ENCODE measurements around the gene TOX4. TPM values are rescaled to one million over a fixed set of nuclear protein-coding genes. Genes with fewer than 3 reads are reported as not detected.
A peak's percentile ranks its signal among the peaks of the same experiment; 100 is the strongest.

TOX4 gene
- total and polyA plus RNA-seq, 9 of the 15 experiments (the other 6 are each of a cell fraction or from before 2014, with no cell fraction given), result 9.9 to 76.5 (median 41.0) TPM

DNA sequence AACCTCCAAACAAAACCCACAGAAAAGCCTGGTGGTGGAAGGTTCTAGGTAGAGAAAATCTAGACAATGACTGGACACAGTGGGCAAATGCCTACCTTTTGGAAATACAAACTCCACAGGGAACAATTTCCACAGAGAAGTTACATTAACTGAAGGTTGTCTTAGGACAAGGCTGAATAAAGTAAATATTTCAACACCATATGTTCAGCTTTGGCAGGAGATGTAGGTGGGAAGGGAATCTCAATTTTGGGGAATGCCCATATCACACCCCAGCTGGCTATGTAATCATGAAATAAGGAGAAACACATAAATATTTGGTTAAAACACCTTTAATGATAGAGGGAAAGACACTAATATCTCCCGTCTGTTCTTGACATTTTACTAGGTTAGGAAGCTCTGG, 43.8 kb downstream of the TOX4 start:
- DNase-seq (ENCODE audit: extremely low read depth in 1 of 4, low spot score in 3 of 4), result no peak
- no peaks in the 10 kb centered on the region for H3K9me3 ChIP-seq (replicated peaks; ENCODE audit: control insufficient read depth, insufficient read depth, low read depth, low read length)
- peak; percentile 48 for FAIRE-seq
- no peak overlapping the region for H3K27ac ChIP-seq (ENCODE audit: extremely low read depth, low read depth, low read length)
- intact Hi-C loops (cut with micrococcal nuclease) (no loop called here), in situ Hi-C loops (cut with MboI) (no loop called here)
- no peak for TF ChIP-seq FOXJ2 (tag; IDR thresholded peaks at IDR 0.05)
- TF ChIP-seq TOE1 (IDR thresholded peaks at IDR 0.05; ENCODE audit: borderline replicate concordance), result no peak
- no peak for TF ChIP-seq TOE1 (CRISPR knock-in tag; IDR thresholded peaks at IDR 0.05; ENCODE audit: borderline replicate concordance, low read depth)
- no peak for TF ChIP-seq ZNF384 (IDR thresholded peaks at IDR 0.05; ENCODE audit: low read depth, low read length)
- TF ChIP-seq ZNF668 (CRISPR knock-in tag; IDR thresholded peaks at IDR 0.05), result no peak
- TF ChIP-seq, protein P1, sequence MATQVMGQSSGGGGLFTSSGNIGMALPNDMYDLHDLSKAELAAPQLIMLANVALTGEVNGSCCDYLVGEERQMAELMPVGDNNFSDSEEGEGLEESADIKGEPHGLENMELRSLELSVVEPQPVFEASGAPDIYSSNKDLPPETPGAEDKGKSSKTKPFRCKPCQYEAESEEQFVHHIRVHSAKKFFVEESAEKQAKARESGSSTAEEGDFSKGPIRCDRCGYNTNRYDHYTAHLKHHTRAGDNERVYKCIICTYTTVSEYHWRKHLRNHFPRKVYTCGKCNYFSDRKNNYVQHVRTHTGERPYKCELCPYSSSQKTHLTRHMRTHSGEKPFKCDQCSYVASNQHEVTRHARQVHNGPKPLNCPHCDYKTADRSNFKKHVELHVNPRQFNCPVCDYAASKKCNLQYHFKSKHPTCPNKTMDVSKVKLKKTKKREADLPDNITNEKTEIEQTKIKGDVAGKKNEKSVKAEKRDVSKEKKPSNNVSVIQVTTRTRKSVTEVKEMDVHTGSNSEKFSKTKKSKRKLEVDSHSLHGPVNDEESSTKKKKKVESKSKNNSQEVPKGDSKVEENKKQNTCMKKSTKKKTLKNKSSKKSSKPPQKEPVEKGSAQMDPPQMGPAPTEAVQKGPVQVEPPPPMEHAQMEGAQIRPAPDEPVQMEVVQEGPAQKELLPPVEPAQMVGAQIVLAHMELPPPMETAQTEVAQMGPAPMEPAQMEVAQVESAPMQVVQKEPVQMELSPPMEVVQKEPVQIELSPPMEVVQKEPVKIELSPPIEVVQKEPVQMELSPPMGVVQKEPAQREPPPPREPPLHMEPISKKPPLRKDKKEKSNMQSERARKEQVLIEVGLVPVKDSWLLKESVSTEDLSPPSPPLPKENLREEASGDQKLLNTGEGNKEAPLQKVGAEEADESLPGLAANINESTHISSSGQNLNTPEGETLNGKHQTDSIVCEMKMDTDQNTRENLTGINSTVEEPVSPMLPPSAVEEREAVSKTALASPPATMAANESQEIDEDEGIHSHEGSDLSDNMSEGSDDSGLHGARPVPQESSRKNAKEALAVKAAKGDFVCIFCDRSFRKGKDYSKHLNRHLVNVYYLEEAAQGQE (IDR thresholded peaks at IDR 0.05; ENCODE audit: borderline replicate concordance), result no peak
- TF ChIP-seq, protein P1 (CRISPR knock-in tag; IDR thresholded peaks at IDR 0.05; ENCODE audit: low read depth), result no peak
- no peak overlapping the region for H3K4me3 ChIP-seq
- no peak for ATAC-seq
- no TSS peak for BruUV-seq (replicated peaks)
- ChIA-PET CTCF (ENCODE audit: low intra/inter-chr PET ratio) (no interaction called here), POLR2A (interaction anchor here (4.2 kb wide), 1 partner anchor 10 kb away, joined by 23 read pairs; the partner anchor contains the start of gene METTL3)
- H3K9ac ChIP-seq (ENCODE audit: insufficient read depth in 1 of 2, low read depth in 2 of 2, low read length in 2 of 2), result no peak overlapping the region
- H3K36me3 ChIP-seq (ENCODE audit: control insufficient read depth, insufficient read depth, low read length), result peaks cover 28% of the 10 kb centered on the region; the same call in 2 of the 3 replicates
- no peak overlapping the region for H3K4me2 ChIP-seq (ENCODE audit: insufficient read depth, low read length)
- H3K4me1 ChIP-seq (replicated peaks in 1 of 2; ENCODE audit: control insufficient read depth in 2 of 2, insufficient read depth in 2 of 2, low read length in 2 of 2), result peaks cover 10 to 22% of the 10 kb centered on the region in 2 experiments; a peak in 4 of 5 replicates
- 63% methylated on average over 1 of the region's 1 CpG for WGBS (ENCODE audit: insufficient coverage, low coverage, missing lambda C conversion rate)
- H3K27me3 ChIP-seq (ENCODE audit: control insufficient read depth in 2 of 2, insufficient read depth in 2 of 2, low read length in 2 of 2), result no peaks in the 10 kb centered on the region
- H4K20me1 ChIP-seq (replicated peaks; ENCODE audit: control insufficient read depth, insufficient read depth, low read length), result no peaks in the 10 kb centered on the region
- H2AFZ ChIP-seq (ENCODE audit: low read depth, low read length), result no peak overlapping the region
- no peaks in the 10 kb centered on the region for H3K9me1 ChIP-seq (ENCODE audit: control insufficient read depth, insufficient read depth, low read length)
- peaks cover 19% of the 10 kb centered on the region for H3K79me2 ChIP-seq (ENCODE audit: control insufficient read depth, insufficient read depth, low read length)
